LNCaP clone FGC (cell line): ENCODE results near the gene GPR55.

Experiments used
- DNase-seq: peaks from one replicate; pipeline ENCODE4 v3.0.0-alpha.2; 2011; ENCODE audit warnings: low read depth
- H3K4me3 ChIP-seq: 2 replicates; pipeline ENCODE4 v1.5.1; 2011; ENCODE audit warnings: mild to moderate bottlenecking, low read depth, low read length, control low read depth
- CTCF ChIP-seq: IDR thresholded peaks from 2 replicates; pipeline ENCODE4 v1.5.1; 2012; ENCODE audit warnings: mild to moderate bottlenecking; ENCODE audit not compliant: control insufficient read depth, insufficient read depth; ENCODE audit errors: extremely low read depth

The GPR55 gene

GRCh38 chr2:230903231-230904150, 21.6 kb downstream of the GPR55 start:
- H3K4me3 ChIP-seq = no peak overlapping the region
- TF ChIP-seq CTCF = no peak
- DNase-seq = no peak

- peak; percentile 88 for TF ChIP-seq CTCF
- no peak overlapping the region for H3K4me3 ChIP-seq
- peak; percentile 21 for DNase-seq
Measured at GRCh38 chr2:230902180-230902899, 22.7 kb downstream of the GPR55 start.

GRCh38 chr2:230901006-230901405, 24.0 kb downstream of the GPR55 start:
- no peak overlapping the region for H3K4me3 ChIP-seq
- no peak for DNase-seq
- no peak for TF ChIP-seq CTCF

GRCh38 chr2:230900336-230900995, 24.6 kb downstream of the GPR55 start:
- DNase-seq = no peak
- no peak for TF ChIP-seq CTCF
- H3K4me3 ChIP-seq = no peak overlapping the region

- no peak for TF ChIP-seq CTCF
- no peak for DNase-seq
- no peak overlapping the region for H3K4me3 ChIP-seq
Measured at GRCh38 chr2:230899786-230900185, 25.3 kb downstream of the GPR55 start.

- H3K4me3 ChIP-seq = no peak overlapping the region
- DNase-seq = no peak
- no peak for TF ChIP-seq CTCF
Measured at GRCh38 chr2:230899287-230899686, 25.8 kb downstream of the GPR55 start.
